T-helper 22 cell (primary cell): ENCODE results near the gene MAN2A2.
A peak's percentile ranks its signal among the peaks of the same experiment; 100 is the strongest.

Experiments
- DNase-seq: peaks from one replicate; pipeline ENCODE4 v3.0.0-alpha.2; 2020; ENCODE audit warnings: low read depth

The MAN2A2 gene

GRCh38 chr15:90902840-90903732 lies at the start of gene MAN2A2:
Gene MAN2A2, plus strand, starts transcription at chr15:90903302. Its CDS starts 906 bp downstream, at chr15:90904208.
- DNase-seq: peak; percentile 29

GRCh38 chr15:90855139-90855538 lies 48.0 kb upstream of the MAN2A2 start:
- no peak for DNase-seq

GRCh38 chr15:90857337-90857736 lies 45.8 kb upstream of the MAN2A2 start:
- no peak for DNase-seq

GRCh38 chr15:90857883-90858443 lies 45.1 kb upstream of the MAN2A2 start:
- DNase-seq: no peak

GRCh38 chr15:90859234-90860131 lies 43.6 kb upstream of the MAN2A2 start:
- no peak for DNase-seq

- DNase-seq: no peak
Observed at GRCh38 chr15:90860450-90860849, 42.7 kb upstream of the MAN2A2 start.

- no peak for DNase-seq
Observed at GRCh38 chr15:90860942-90861675, 42.0 kb upstream of the MAN2A2 start.

- DNase-seq: no peak
Observed at GRCh38 chr15:90862487-90862886, 40.6 kb upstream of the MAN2A2 start.

- no peak for DNase-seq
Observed at GRCh38 chr15:90862964-90863778, 39.9 kb upstream of the MAN2A2 start.

GRCh38 chr15:90863987-90864386 lies 39.1 kb upstream of the MAN2A2 start:
- DNase-seq: no peak

- no peak for DNase-seq
Observed at GRCh38 chr15:90864507-90864906, 38.6 kb upstream of the MAN2A2 start.

- DNase-seq: no peak
Observed at GRCh38 chr15:90865702-90866101, 37.4 kb upstream of the MAN2A2 start.

- DNase-seq: no peak
Observed at GRCh38 chr15:90866161-90866715, 36.9 kb upstream of the MAN2A2 start.

- no peak for DNase-seq
Observed at GRCh38 chr15:90866800-90867199, 36.3 kb upstream of the MAN2A2 start.

GRCh38 chr15:90868261-90868689 lies 34.8 kb upstream of the MAN2A2 start, which contains the start of gene FURIN:
Gene FURIN, plus strand, starts transcription at chr15:90868588. Its CDS starts 7,153 bp downstream, at chr15:90875741.
- no peak for DNase-seq

GRCh38 chr15:90869140-90869541 lies 34.0 kb upstream of the MAN2A2 start:
- DNase-seq: no peak

GRCh38 chr15:90869601-90870353 lies 33.3 kb upstream of the MAN2A2 start:
- peak; percentile 45 for DNase-seq

- DNase-seq: no peak
Observed at GRCh38 chr15:90870354-90871138, 32.6 kb upstream of the MAN2A2 start.
